Heart left ventricle (tissue), 13 donors: ENCODE data around the gene EML1.

Experiments used
- POLR2A ChIP-seq, 2 donors: fragments of 450-650 bp; IDR thresholded peaks; one replicate each; pipeline ENCODE4 v1.6.1; 2017; ENCODE audit warnings: antibody characterized with exemption in 2 of 2, mild to moderate bottlenecking in 2 of 2, moderate library complexity in 2 of 2
- TF ChIP-seq, protein P1 (sequence below), 12 donors: fragments of 200-600 bp; sonication (generic) in 4 of 12; IDR thresholded peaks; one replicate each; pipeline versions ENCODE4 v1.5.0 to v1.8.0; 2018 to 2022; ENCODE audit warnings: antibody characterized with exemption in 12 of 12, mild to moderate bottlenecking in 5 of 12
- donor health status: ischemic (EF 13 %, LVEDD 7.1; RV severe dilation, severe dysfunction).
- donor health status: DM: no; HTN: yes; CAD: no.
- donor health status: DM: no; HTN: no; CAD: no.
- donor health status: ischemic (EF 25% LVEDD 6.9; RV normal size, moderate dysfunction).
- donor health status: ischemic (EF 25% LVEDD 5.7; RV mildly dilated, moderate dysfunction).
- donor health status: ischemic (EF 35%, LVEDD 5.7; RV mildly dilated, moderate dysfunction).
- donor health status: nonischemic (EF 11% LVEDD 7.7; RV severe dilation, severe dysfunction).
- donor health status: DM: yes; HTN: yes; CAD: no.
- donor health status: PGD.
- donor health status: ischemic (EF 29% LVEDD 5.4; RV normal size, mild dysfunction).
- donor health status: nonischemic (EF 23%, LVEDD 6.1; RV moderate dilation, normal function).

DNA sequence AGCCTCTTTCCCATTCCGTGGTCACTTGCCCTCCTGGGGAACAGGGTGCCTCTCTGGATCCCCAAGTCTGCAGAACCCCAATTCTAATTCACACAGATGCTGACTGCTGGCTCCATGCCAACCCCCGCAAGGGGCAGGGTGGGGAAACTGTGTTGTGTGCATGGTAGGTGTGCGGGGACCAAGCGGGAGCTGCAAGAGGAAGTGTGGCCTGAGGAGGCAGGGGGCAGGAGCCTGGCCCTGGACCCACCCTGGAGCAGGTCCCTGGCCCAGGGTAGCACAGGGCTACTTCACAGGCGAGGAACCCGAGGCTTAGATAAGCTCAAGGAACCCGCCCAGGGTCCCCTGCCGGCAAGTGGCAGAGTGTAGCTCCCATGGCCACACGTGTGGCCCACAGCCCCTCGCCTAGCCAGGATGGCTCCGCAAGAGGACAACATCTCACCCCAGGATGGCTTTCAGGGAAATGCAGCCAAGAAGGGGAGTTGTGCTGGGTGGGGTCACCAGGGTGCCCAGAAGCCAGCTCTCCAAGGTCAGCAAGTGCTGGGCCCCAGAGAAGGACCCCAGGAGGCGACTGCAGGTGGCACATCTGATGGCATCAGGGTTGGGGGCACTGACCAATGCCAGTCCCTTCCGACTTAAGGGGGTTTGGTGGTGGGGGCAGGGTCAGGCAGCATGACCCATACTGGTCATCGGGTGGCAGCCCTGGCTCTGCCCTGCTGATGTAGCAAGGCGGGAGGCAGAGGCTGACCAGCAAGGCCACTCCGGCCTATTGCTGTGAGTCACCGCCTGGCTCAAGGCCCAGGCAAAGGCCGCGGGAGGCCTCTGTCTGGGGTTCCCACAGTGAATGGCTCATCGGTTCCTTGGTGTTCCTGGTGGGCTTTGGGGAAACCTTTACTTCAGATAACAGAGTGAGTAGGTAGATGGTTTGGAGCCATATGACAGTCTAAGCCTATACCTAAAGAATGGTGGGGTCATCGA, 37.3 kb upstream of the EML1 start:
- TF ChIP-seq POLR2A (IDR thresholded peaks at IDR 0.05), result no peak
- TF ChIP-seq, protein P1, sequence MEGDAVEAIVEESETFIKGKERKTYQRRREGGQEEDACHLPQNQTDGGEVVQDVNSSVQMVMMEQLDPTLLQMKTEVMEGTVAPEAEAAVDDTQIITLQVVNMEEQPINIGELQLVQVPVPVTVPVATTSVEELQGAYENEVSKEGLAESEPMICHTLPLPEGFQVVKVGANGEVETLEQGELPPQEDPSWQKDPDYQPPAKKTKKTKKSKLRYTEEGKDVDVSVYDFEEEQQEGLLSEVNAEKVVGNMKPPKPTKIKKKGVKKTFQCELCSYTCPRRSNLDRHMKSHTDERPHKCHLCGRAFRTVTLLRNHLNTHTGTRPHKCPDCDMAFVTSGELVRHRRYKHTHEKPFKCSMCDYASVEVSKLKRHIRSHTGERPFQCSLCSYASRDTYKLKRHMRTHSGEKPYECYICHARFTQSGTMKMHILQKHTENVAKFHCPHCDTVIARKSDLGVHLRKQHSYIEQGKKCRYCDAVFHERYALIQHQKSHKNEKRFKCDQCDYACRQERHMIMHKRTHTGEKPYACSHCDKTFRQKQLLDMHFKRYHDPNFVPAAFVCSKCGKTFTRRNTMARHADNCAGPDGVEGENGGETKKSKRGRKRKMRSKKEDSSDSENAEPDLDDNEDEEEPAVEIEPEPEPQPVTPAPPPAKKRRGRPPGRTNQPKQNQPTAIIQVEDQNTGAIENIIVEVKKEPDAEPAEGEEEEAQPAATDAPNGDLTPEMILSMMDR (IDR thresholded peaks at IDR 0.05), result no peak
